Urinary bladder (tissue), 4 donors: ENCODE data around the gene PDLIM5. TPM values are rescaled to one million over a fixed set of nuclear protein-coding genes. Genes with fewer than 3 reads are reported as not detected.
A peak's percentile ranks its signal among the peaks of the same experiment; 100 is the strongest.
"Not testable (repeated sequence)": the region's sequence is repeated elsewhere in the genome, so short reads cannot be mapped to it uniquely, and the experiment has no call there.

Experiments used
- DNase-seq: peaks from one replicate; pipeline ENCODE4 v3.0.0-alpha.2; 2015; ENCODE audit errors: extremely low spot score
- H3K27ac ChIP-seq: one replicate; pipeline ENCODE4 v1.5.1; 2013; ENCODE audit warnings: low read depth, mild to moderate bottlenecking, moderate library complexity
- H3K36me3 ChIP-seq: one replicate; pipeline ENCODE4 v1.6.1; 2013; ENCODE audit warnings: mild to moderate bottlenecking, moderate library complexity; ENCODE audit not compliant: insufficient read depth
- H3K4me1 ChIP-seq: one replicate; pipeline ENCODE4 v1.6.1; 2013; ENCODE audit warnings: mild to moderate bottlenecking, moderate library complexity; ENCODE audit not compliant: insufficient read depth
- H3K4me3 ChIP-seq: one replicate; pipeline ENCODE4 v1.5.1; 2013; ENCODE audit warnings: low read depth, low read length
- WGBS: extraction: QIAGEN DNeasy Blood & Tissue Kit; methylation state at CpG from one replicate; pipeline ENCODE4 v1.1.7; 2013; 5-methylcytosine and 5-hydroxymethylcytosine counted together
- polyA plus RNA-seq: library from polyadenylated mRNA; stranded (reverse); fragments of 200-250 nt; gene quantifications from one replicate; pipeline ENCODE4 v1.2.3, GENCODE V29; 2013
- total RNA-seq: library from RNA; depleted of rRNA; stranded (reverse); fragments of >200 nt; gene quantifications from one replicate; pipeline ENCODE4 v1.2.3, GENCODE V29; 2014
- donor health status: healthy with polysubstance abuse.
- donor health status: healthy.

PDLIM5 gene
- total and polyA plus RNA-seq, 2 donors, result 60.8 to 243 TPM

DNA sequence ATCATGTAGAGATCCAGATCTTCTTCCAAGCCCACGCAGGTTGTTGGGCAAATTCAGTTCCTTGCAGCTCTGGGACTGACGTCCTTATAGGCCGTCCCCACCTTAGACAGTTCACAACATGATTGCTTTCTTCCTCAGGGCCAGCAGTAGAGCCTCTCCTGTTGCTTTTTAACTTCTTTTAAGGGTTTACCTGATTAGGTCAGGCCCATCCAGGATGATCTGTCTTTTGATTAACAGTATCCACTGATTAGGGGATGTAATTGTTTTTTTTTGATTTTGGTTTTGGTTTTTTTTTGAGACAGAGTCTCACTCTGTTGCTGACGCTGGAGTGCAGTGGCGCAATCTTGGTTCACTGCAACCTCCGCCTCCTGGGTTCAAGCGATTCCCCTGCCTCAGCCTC, 197.0 kb downstream of the PDLIM5 start:
- no peak for DNase-seq
- 97% methylated on average over 7 of the region's 7 CpGs for WGBS
- no peaks in the 10 kb centered on the region for H3K36me3 ChIP-seq
- no peak overlapping the region for H3K4me3 ChIP-seq
- H3K27ac ChIP-seq, result no peak overlapping the region
- no peaks in the 10 kb centered on the region for H3K4me1 ChIP-seq

DNA sequence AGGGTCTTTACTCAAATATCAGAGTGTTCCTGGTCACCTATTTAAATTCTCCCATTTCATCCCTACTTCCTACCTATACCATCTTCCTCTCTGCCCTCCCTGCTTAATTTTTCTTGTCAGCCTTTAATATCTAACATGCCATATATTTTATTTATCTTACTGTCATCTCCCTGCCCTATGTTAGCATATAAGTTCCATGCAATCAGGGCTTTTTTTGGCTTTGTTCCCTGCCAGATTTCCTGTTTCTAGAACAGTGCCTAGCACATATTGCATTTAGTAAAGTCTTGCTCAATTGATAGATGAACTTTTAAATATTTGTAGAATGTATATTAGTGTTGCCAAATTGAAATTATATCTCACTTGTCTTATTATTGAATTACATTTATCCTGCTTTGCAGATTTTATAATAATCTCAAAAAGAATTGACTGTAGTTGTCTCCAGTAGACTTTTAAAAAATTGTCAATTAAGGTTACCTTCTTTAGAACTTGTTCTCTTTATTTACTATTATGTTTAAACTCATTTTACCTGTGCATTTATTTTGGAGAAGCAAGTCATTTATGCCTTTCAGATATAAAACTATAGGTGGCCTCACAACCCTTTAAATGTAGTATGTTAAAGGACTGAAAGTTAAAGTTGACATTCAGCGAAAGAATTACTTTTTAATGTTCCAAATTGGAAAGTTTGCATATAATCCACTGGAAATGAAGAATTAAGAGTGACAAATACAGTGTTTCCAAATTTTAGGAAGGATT, 197.8 kb downstream of the PDLIM5 start:
- 99% methylated on average over 1 of the region's 1 CpG for WGBS
- no peaks in the 10 kb centered on the region for H3K4me1 ChIP-seq
- H3K4me3 ChIP-seq, result no peak overlapping the region
- peak overlapping the region; percentile 18 for H3K27ac ChIP-seq
- no peak for DNase-seq
- H3K36me3 ChIP-seq, result no peaks in the 10 kb centered on the region

DNA sequence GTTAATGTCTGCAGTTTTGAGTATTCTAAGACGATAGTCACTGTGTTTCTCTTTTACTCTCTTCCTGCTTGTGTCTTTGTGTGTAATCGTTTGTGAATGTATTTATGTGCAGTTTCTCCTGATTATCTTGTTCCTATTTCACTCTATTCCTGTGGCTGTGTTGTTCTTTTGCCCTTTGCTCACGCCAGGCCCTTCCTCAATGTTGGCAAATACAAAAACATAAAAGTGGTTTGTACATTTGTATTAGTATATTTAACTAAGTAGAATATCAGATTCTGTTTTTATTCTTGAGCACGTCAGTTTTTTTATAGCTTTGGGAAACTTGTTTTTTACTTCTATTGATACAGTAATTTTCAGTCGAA, 198.4 kb downstream of the PDLIM5 start:
- Histone ChIP-seq H3K4me1 (no peaks in the 10 kb centered on the region), H3K4me3 (no peak overlapping the region), H3K27ac (peak overlapping the region; percentile 18), H3K36me3 (no peaks in the 10 kb centered on the region)
- no peak for DNase-seq
- WGBS, result 46% methylated on average over 5 of the region's 5 CpGs

DNA sequence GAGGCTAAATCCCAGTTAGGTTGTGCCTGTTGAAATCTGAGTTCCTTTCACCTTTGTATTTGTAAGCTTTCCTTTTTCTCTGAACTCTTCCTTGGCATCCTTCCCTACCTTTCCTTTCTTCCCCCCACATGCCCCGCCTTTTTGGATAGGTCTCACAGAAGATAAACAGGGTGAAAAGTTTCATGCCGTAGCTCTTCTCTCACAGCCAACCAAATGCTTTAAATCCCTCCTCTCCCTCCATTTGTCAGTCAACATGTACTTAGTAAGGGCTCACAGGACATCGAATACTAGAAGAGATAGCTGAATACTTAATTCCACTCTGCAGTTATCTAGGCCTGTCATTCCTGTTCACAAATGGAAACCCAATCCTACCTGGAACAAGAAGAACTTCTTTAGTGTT, 198.9 kb downstream of the PDLIM5 start:
- Histone ChIP-seq H3K36me3 (no peaks in the 10 kb centered on the region), H3K4me3 (no peak overlapping the region), H3K4me1 (no peaks in the 10 kb centered on the region), H3K27ac (no peak overlapping the region)
- WGBS, result 43% methylated on average over 3 of the region's 3 CpGs
- no peak for DNase-seq

DNA sequence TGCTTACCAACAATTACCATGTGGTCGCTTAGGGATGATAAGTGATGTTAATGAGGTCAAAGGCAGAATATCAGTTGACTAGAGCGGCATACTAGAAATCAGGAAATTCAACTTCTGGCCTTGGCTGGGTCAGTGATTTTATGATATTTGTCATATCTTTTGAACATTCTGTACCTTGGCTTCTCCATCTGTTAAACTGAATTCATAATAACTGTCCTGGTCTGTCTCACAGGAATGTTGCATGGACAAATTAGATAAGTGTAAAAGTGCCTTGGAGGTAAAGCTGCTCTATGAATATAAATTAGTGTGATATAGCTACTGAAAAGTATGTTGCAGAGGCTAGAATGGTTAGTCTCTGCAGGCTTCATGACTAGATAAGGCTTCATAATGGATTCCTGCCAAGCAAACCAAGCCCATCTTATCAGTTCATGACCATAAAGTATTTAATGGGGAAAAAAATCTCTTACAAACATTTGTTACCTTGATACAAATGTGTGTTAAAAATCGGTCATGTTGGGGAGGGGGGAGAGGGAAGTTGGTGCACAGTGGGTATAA, 201.4 kb downstream of the PDLIM5 start:
- Histone ChIP-seq H3K4me3 (no peak overlapping the region), H3K36me3 (no peaks in the 10 kb centered on the region), H3K27ac (no peak overlapping the region), H3K4me1 (no peaks in the 10 kb centered on the region)
- DNase-seq, result no peak
- WGBS, result 55% methylated on average over 3 of the region's 3 CpGs

DNA sequence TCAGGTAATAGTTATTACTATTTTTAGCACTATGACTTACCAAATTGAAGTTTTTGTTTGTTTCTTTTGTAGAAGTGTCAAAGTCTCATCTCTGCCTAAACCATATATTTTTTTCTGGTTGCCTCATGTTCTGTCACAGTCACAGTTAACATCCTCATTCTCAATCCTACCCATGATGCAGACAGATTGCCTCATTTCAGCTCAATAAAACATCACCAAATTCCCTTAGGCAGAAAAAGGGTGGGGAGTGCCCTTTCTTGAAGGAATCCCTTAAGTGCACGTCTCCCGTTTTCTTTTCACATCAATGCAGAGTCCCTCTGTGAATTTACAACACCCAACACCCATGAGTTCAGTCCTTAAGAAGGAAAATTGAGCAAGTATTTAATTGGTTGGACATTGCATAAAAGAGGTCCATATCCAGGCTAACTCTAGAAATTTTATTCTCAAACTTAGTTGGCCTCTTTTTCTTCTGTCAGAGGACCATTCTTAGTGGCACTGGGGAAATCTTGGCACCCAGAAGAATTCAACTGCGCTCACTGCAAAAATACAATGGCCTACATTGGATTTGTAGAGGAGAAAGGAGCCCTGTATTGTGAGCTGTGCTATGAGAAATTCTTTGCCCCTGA, 202.4 kb downstream of the PDLIM5 start:
- DNase-seq, result no peak
- Histone ChIP-seq H3K4me3 (no peak overlapping the region), H3K4me1 (no peaks in the 10 kb centered on the region), H3K36me3 (no peaks in the 10 kb centered on the region), H3K27ac (no peak overlapping the region)
- 82% methylated on average over 3 of the region's 3 CpGs for WGBS

DNA sequence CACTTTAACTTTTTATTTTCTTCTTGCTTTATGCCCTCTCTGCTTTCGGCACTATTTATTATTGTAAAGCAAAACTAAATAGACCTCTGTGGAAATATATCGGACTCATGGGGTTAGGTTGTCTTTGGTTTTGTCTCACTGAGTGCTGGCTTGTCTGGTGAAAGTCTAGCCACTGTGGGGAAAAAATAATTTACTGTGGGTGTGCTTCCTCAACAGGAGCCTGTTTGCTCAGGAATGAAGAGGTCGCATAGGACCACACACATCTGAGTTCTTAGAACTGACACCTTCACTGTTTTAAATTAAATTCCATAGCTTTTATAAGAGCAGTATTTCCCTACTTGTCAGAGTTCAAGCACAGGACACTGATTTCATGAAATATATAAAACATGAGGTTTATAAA, 203.0 kb downstream of the PDLIM5 start:
- WGBS, result 93% methylated on average over 3 of the region's 3 CpGs
- no peak overlapping the region for H3K27ac ChIP-seq

DNA sequence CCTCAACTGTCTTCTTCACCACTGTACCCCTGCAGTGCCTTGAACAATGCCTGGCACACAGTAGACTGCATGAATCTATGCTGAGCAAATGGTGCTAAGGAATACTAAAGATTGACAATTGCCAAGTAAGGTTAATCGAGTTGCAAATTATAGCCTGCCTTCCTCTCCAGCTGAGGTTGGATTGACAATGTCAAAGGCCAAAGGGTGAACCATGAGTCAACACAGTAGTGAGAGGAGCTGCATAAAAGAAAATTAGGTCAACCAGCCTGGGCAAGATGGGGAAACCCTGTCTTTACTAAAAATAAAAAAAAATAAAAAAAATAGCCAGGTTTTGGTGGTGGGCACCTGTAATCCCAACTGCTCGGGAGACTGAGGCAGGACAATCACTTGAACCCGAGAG, 208.9 kb downstream of the PDLIM5 start:
- Histone ChIP-seq H3K27ac (no peak overlapping the region), H3K36me3 (no peaks in the 10 kb centered on the region)
- 73% methylated on average over 3 of the region's 3 CpGs for WGBS

More for the DNA sequence above, 203.0 kb downstream of the PDLIM5 start:
- no peak for DNase-seq
- Histone ChIP-seq H3K36me3 (no peaks in the 10 kb centered on the region), H3K4me3 (no peak overlapping the region), H3K4me1 (no peaks in the 10 kb centered on the region)

DNA sequence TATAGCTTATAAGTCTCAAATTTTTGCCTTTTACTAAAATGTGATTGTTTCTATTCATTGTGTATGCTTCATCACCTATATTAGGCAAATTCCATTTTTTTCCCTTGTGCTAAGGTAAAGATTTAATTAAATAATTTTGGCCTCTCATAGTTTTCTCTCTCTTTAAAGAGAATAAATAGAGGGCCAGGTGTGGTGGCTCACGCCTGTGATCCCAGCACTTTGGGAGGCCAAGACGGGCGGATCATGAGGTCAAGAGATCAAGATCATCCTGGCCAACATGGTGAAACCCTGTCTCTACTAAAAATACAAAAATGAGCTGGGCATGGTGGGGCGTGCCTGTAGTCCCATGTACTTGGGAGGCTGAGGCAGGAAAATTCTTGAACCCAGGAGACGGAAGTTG, 213.3 kb downstream of the PDLIM5 start:
- DNase-seq, H3K27ac ChIP-seq, H3K36me3 ChIP-seq, H3K4me3 ChIP-seq, H3K4me1 ChIP-seq: not testable (repeated sequence)
- WGBS, result 97% methylated on average over 5 of the region's 5 CpGs

More for the DNA sequence above, 208.9 kb downstream of the PDLIM5 start:
- no peak overlapping the region for H3K4me3 ChIP-seq
- H3K4me1 ChIP-seq, result no peaks in the 10 kb centered on the region
- DNase-seq, result no peak

DNA sequence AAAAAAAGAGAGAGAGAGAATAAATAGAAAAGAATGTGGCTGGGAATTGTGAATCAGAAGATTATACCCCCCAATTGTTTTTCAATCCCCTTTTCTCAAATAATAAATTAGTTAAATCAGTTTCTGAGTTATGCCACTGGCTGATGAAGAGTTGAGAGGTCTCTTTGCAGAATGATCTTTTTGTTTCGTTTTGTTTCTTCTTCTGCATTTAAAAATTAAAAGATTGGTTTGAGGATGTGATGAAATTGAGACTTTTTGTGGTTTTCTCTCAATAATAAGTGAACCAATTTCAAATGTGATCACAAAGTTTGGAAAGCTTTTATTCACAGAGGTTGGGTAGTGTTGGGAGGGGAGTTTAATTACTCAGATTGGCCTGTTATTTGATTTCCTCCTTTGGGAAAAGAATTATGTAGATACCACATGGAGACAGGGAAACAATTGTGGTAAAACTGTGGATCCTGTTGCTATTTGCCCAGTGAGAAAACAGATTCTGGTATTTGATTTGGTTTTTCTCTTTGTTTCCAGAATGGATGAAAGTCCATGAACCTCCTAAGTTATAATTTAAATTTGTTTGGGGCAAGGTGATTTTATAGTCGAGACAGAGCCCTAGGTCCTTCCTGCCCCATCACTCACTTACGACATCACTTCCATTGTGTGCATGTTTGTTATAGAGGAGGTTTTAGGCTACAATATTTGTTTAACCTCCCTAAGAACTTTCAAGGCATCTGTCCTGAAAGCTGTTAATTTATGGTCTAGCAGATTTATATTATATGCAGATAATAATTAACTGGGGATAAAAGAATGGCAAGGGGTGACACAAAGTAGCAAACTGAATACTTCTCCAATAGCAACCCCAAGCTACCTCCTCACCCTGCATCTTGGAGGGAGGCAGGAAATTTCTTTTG, 214.0 kb downstream of the PDLIM5 start:
- no peaks in the 10 kb centered on the region for H3K36me3 ChIP-seq
- H3K27ac ChIP-seq, result no peak overlapping the region
- no peak for DNase-seq
- WGBS, result 81% methylated on average over 3 of the region's 3 CpGs
- no peak overlapping the region for H3K4me3 ChIP-seq
- no peaks in the 10 kb centered on the region for H3K4me1 ChIP-seq

DNA sequence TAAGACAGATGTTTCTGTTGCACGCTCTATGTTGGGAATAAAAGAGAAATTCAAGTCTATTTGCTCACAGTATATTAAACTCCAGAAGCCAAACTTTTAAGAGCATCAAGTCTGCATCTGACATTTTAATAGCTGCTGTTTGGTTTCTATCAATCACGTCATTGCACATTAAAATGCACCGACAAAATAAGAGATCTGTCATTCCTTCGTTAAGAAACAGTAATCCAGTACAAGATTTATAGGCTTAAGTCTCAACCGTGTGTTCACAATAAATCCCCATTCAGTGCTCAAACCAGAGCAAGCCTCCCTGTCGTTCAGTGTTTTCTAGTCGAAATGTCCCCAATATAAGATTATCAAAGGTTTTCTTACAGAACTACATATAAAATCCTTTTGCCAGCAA, 217.0 kb downstream of the PDLIM5 start:
- no peak for DNase-seq
- H3K4me3 ChIP-seq, result no peak overlapping the region
- 58% methylated on average over 7 of the region's 7 CpGs for WGBS
- H3K4me1 ChIP-seq, result no peaks in the 10 kb centered on the region
- H3K36me3 ChIP-seq, result no peaks in the 10 kb centered on the region
- no peak overlapping the region for H3K27ac ChIP-seq

DNA sequence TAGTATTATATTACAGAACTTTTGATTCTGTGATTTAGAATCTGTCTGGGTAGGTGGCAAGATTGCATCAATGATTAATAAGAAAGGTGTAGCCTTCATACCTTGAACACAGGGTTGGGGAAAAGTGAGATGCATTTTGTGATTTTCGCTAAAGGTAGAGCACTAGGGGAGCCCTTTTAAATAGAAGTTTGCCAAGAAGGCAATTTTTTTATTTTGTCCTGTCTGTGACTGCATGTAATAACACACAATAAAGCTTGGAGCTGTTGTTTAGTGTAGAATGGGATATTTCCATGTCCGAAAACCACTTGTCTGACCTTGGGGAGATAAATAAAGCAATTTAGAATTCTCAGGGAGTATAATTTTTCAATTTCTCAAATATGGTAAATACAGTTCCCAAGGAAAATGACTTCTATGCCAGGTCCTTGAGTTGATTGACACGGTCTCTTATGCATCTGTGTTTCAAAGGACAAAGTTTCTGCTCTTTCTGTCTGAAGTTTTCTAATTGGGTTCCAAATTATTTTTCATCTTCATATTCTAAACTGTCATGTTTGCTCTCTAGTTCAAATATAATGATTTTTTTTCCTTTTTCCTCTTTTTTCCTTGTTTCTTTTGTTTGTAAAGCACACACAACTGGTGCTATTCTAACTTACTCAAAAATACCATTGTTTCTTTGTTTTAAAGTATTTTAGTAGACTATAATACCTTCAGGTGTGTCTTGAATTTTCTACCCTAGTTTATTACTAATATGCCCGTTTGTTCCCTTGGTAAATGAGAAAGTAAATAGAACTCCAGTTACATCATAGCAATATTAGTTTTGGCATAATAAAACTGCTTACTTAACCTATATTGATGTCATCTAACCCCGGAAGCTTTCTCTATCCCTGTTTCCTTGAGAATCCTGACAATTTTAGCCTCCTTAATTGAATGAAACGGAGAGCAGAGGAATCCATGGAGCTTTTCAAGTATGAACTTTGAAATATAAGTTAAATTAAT, 218.2 kb downstream of the PDLIM5 start:
- 81% methylated on average over 6 of the region's 6 CpGs for WGBS
- DNase-seq, result no peak
- no peak overlapping the region for H3K27ac ChIP-seq
- no peaks in the 10 kb centered on the region for H3K4me1 ChIP-seq
- no peak overlapping the region for H3K4me3 ChIP-seq
- H3K36me3 ChIP-seq, result no peaks in the 10 kb centered on the region

DNA sequence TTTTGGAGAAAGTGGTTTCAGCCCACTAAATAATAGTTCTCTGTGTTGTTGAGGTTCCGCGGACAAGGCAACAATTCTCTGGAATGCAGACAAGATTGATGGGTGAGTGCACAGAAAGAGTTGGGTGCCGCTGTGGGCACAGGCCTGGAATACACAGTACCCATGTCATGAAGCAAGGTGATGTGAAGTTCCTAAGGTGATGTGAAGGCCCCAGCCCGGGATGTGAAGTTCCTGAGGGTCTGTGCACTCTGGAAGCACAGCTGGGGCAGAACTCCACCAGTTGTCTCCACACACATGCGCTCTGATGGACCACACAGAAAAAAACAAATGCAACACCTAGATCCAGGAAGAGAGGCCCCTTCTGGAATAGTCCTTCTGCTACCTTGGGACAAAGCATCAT, 219.4 kb downstream of the PDLIM5 start:
- H3K4me3 ChIP-seq, result no peak overlapping the region
- H3K4me1 ChIP-seq, result no peaks in the 10 kb centered on the region
- 86% methylated on average over 5 of the region's 5 CpGs for WGBS
- DNase-seq, result no peak
- no peaks in the 10 kb centered on the region for H3K36me3 ChIP-seq
- no peak overlapping the region for H3K27ac ChIP-seq
